Activated naive CD8-positive, alpha-beta T cell treated with anti-CD3 and anti-CD28 coated beads, Interleukin-2, amount 50 U/mL, for 24 hours (primary cell): ENCODE results near the gene RYR2.
"Not testable (repeated sequence)": the region's sequence is repeated elsewhere in the genome, so short reads cannot be mapped to it uniquely, and the experiment has no call there.

Experiments used
- ATAC-seq: fragments of 150-1000 bp; cut with Tn5 transposase; one replicate; pipeline ENCODE4 v1.10.0; 2021
- DNase-seq: peaks from one replicate; pipeline ENCODE4 v3.0.0; 2021
- H3K27ac Mint-ChIP-seq: one replicate; pipeline ENCODE4 v1.8.0; 2021; ENCODE audit warnings: mild to moderate bottlenecking, mixed read lengths
- H3K27me3 Mint-ChIP-seq: one replicate; pipeline ENCODE4 v1.8.0; 2021; ENCODE audit warnings: mixed read lengths
- H3K36me3 Mint-ChIP-seq: one replicate; pipeline ENCODE4 v1.8.0; 2021; ENCODE audit warnings: low read depth, mixed read lengths
- H3K4me1 Mint-ChIP-seq: one replicate; pipeline ENCODE4 v1.8.0; 2021; ENCODE audit warnings: mixed read lengths
- H3K4me3 Mint-ChIP-seq: one replicate; pipeline ENCODE4 v1.8.0; 2021; ENCODE audit warnings: mild to moderate bottlenecking, moderate library complexity, mixed read lengths
- H3K9me3 Mint-ChIP-seq: one replicate; pipeline ENCODE4 v1.8.0; 2021; ENCODE audit warnings: mixed read lengths

RYR2 gene

DNA sequence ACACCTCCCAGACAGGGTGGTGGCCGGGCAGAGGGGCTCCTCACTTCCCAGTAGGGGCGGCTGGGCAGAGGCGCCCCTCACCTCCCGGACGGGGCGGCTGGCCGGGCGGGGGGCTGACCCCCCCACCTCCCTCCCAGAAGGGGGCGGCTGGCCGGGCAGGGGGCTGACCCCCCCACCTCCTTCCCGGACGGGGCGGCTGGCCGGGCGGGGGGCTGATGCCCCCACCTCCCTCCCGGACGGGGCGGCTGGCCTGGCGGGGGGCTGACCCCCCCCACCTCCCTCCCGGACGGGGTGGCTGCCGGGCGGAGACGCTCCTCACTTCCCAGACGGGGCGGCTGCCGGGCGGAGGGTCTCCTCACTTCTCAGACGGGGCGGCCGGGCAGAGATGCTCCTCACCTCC is 85.3 kb downstream of the RYR2 start:
- peaks cover 25% of the 10 kb centered on the region for H3K9me3 Mint-ChIP-seq
- DNase-seq, H3K27me3 Mint-ChIP-seq, H3K36me3 Mint-ChIP-seq, H3K4me3 Mint-ChIP-seq, H3K27ac Mint-ChIP-seq, H3K4me1 Mint-ChIP-seq, ATAC-seq: not testable (repeated sequence)

DNA sequence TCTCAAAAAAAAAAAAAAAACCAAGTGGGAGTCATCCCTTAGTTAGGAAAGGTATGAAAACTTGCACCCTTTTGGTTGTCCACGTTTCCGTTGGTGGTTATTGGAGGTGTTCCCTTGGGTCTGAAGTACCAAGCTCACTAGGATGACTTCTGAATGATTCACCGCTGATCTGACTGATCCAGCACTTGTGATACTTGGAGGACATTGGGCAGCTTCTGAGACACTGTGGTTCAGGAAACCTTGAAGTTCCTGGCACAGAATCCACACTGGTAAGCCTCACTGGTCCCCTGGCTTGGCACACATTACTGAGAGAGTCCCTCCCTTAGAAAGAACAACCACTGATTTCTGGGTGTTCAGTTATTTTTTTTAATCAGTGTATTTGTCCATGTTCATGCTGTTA is 91.9 kb downstream of the RYR2 start:
- no peaks in the 10 kb centered on the region for H3K36me3 Mint-ChIP-seq
- no peak overlapping the region for H3K27ac Mint-ChIP-seq
- DNase-seq (no peak), ATAC-seq (no peak)
- no peaks in the 10 kb centered on the region for H3K27me3 Mint-ChIP-seq
- H3K4me1 Mint-ChIP-seq: no peaks in the 10 kb centered on the region
- no peak overlapping the region for H3K4me3 Mint-ChIP-seq
- H3K9me3 Mint-ChIP-seq: peaks cover 39% of the 10 kb centered on the region

DNA sequence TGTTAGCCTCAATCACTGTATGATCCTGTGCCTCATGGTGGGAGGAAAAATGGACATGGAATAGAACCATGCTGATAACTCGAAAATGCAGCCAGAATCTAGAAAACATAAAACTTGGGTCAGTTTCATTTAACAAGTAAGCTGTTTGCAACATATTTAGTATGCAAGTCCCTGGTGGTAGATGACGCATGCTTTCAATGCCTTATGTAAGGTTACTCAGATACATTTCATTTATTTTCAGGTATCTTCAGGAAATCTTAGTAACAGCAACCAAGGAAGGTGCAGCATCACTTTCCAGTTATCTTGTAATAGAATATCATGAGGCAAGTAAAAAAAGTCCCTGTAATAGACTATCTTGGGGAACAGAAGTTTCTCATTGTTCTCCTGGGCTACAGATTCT is 92.9 kb downstream of the RYR2 start:
- DNase-seq (no peak), ATAC-seq (no peak)
- Mint-ChIP-seq H3K9me3 (peaks cover 35% of the 10 kb centered on the region), H3K27ac (no peak overlapping the region), H3K4me1 (no peaks in the 10 kb centered on the region), H3K36me3 (no peaks in the 10 kb centered on the region), H3K27me3 (no peaks in the 10 kb centered on the region), H3K4me3 (no peak overlapping the region)

DNA sequence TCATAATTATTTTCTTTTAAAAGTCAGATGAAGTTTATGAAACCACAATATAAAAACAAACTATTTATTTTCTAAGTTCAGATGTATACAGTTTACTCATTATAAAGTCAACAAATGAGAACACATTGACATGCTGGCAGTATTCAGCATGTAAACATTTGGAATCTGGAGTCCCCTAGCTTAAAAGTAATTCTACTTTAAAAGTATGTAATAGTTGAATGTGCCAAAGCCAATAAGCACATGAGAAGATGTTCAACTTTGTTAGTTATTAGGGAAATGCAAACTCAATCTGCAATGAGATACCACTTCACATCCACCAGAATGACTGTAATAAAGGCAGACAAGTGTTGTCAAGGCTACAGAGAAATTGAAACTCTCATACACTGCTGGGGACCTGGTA is 96.6 kb downstream of the RYR2 start:
- DNase-seq (no peak), ATAC-seq (no peak)
- peaks cover 9% of the 10 kb centered on the region for H3K9me3 Mint-ChIP-seq
- no peaks in the 10 kb centered on the region for H3K27me3 Mint-ChIP-seq
- H3K4me3 Mint-ChIP-seq: no peak overlapping the region
- H3K4me1 Mint-ChIP-seq: no peaks in the 10 kb centered on the region
- no peaks in the 10 kb centered on the region for H3K36me3 Mint-ChIP-seq
- no peak overlapping the region for H3K27ac Mint-ChIP-seq

DNA sequence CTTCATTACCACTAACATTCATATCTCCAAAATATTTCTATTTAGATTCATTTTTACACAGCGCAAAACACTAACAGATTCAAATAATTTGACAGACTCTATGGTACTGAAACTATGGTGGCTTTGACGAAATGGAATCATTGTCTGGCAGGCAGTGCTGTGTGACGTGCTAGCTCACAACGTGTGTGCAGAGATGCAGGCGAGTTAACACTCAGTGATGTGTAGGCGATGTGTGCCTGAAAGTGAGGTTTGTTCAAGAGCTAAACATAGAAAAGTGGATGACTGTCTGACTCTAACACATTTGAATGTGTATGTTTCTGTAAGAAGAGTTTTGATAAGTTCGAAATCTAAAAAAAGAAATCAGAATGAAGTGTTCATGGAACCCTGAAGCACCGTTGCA is 97.7 kb downstream of the RYR2 start:
- no peak for ATAC-seq
- peaks cover 1% of the 10 kb centered on the region for H3K9me3 Mint-ChIP-seq
- no peak for DNase-seq

DNA sequence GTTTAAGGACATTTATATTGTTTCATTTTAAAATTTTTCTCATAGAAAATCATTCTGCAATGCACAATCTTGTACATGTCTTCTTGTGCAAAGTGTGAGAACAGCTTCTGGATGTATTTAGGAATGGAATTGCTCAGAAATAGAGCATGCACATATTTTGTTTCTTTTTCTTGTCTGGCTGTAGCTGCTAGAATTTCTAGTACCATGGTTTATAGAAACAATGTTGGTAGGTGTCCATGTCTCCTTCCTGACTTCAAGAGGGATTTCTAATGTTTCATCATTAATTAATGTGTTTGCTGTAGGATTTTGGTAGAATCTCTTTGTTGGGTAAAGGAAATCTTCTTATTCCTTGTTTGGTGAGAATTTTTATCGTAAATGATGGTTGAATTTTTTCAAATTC is 99.0 kb downstream of the RYR2 start:
- Mint-ChIP-seq H3K4me3 (no peak overlapping the region), H3K27me3 (no peaks in the 10 kb centered on the region), H3K4me1 (no peaks in the 10 kb centered on the region), H3K36me3 (no peaks in the 10 kb centered on the region), H3K9me3 (peaks cover 3% of the 10 kb centered on the region), H3K27ac (no peak overlapping the region)
- no peak for ATAC-seq
- DNase-seq: no peak

More for the DNA sequence above, 97.7 kb downstream of the RYR2 start:
- Mint-ChIP-seq H3K36me3 (no peaks in the 10 kb centered on the region), H3K4me1 (no peaks in the 10 kb centered on the region), H3K27me3 (no peaks in the 10 kb centered on the region), H3K27ac (no peak overlapping the region), H3K4me3 (no peak overlapping the region)

DNA sequence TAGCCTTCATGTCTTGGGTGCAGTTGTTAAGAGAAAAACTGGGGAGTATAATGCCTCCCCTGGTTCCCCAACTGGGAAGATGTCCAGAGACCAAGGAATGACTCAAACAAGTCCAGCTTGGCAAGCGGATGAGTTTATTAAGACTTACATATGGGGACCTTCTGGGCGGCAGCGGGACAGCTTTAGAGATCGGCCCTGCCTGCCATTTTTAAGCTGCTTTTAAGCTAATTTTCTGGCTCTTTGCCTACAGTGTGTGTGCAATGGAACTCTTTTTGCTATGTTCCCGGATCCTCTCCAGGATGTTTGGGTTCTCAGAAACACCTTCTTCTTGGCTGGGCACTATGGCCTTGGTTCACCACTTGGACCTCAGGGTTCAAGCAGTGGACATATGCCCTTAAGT is 99.5 kb downstream of the RYR2 start:
- Mint-ChIP-seq H3K27ac (no peak overlapping the region), H3K36me3 (no peaks in the 10 kb centered on the region), H3K9me3 (peaks cover 3% of the 10 kb centered on the region), H3K4me1 (no peaks in the 10 kb centered on the region), H3K4me3 (no peak overlapping the region), H3K27me3 (no peaks in the 10 kb centered on the region)
- ATAC-seq (no peak), DNase-seq (no peak)

DNA sequence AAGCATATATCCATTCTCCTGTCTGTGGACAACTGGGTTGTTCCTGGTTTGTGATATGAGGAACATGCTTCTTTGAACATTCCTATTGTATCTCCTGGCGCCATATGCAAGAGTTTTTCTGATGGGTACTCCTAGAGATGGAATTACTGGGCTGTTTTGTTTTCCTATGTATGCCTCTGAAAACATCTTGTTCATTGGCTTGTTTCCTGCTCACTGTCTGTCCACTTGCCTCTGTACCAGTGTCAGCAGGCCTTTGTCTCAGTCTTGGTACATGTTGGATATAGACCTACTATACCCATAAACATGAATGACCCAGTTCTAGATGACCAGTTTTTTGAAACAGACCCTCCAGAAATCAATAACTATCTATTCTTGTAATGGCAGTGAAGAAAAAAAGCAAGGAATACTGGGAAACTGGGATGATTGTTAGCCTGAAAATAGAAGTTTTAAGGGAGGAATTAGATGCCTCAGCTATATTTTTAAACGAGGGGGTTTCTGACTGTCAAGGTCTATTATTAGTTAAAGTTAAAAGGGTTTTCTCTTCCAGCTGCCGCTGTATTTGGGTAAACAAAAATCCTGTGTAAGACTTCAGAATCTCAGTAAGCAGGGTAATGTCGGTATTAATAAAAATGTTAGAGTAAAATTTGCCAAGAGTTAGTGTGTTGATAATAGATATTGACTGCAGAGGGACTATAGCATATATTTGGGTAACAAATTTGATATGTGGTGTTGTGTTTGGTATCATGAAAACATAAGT is 103.6 kb downstream of the RYR2 start:
- H3K4me3 Mint-ChIP-seq: no peak overlapping the region
- H3K4me1 Mint-ChIP-seq: no peaks in the 10 kb centered on the region
- peaks cover 3% of the 10 kb centered on the region for H3K9me3 Mint-ChIP-seq
- DNase-seq (no peak), ATAC-seq (no peak)
- H3K36me3 Mint-ChIP-seq: no peaks in the 10 kb centered on the region
- H3K27ac Mint-ChIP-seq: no peak overlapping the region
- H3K27me3 Mint-ChIP-seq: no peaks in the 10 kb centered on the region

DNA sequence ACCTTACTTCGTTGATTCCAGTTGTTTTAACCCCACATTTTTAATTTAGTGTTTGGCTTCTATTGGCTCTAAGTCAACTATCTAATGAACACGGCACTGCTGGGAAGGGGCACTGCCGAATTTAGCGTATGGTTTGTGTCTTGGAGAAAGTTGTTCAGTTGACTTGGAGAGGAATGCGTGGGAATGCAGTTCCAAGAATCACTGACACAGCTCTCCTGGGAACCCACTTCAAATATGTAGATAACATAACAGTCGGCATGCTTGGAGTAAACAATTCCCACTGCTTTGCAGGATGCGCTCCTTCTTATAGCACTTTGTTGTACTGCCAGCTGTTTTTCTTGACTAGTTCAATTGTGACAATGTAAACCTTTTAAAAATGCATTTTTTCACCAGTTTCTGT is 104.3 kb downstream of the RYR2 start:
- no peak for ATAC-seq
- Mint-ChIP-seq H3K27me3 (no peaks in the 10 kb centered on the region), H3K27ac (no peak overlapping the region), H3K9me3 (peaks cover 3% of the 10 kb centered on the region), H3K4me1 (no peaks in the 10 kb centered on the region), H3K36me3 (no peaks in the 10 kb centered on the region), H3K4me3 (no peak overlapping the region)
- DNase-seq: no peak

DNA sequence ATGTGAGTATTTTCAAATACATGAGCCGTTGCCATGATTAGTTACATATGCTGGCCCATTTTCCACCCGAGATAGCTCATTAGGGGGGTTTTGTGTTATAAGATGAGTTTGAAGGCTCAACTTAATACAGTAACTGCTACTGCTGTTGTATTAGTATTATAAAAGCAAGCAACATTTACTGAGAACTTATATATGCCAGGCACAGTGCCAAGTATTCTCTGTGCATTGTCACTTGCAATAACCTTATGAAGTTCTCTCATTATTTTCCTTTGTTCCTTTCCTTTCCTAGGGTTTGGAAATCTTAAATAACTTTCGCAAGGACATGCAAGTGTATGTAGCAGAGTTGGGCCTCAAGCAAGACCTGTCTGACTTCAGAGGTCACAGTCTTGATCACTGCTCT is 107.9 kb downstream of the RYR2 start:
- no peaks in the 10 kb centered on the region for H3K27me3 Mint-ChIP-seq
- H3K27ac Mint-ChIP-seq: no peak overlapping the region
- DNase-seq (no peak), ATAC-seq (no peak)
- H3K4me1 Mint-ChIP-seq: no peaks in the 10 kb centered on the region
- H3K4me3 Mint-ChIP-seq: no peak overlapping the region
- H3K36me3 Mint-ChIP-seq: no peaks in the 10 kb centered on the region
- H3K9me3 Mint-ChIP-seq: peaks cover 7% of the 10 kb centered on the region

DNA sequence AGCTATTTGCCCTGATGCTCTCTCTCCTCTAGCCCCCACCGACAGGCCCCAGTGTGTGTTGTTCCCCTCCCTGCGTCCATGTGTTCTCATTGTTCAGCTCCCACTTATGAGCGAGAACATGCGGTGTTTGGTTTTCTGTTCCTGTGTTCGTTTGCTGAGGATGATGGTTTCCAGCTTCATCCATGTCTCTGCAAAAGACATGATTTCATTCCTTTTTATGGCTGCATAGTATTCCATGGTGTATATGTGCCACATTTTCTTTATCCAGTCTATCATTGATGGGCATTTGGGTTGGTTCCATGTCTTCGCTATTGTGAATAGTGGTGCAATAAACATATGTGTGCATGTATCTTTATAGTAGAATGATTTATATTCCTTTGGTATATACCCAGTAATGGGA is 110.0 kb downstream of the RYR2 start:
- not testable (repeated sequence) for H3K4me3 Mint-ChIP-seq, H3K36me3 Mint-ChIP-seq, ATAC-seq, H3K27ac Mint-ChIP-seq, H3K27me3 Mint-ChIP-seq, DNase-seq, H3K9me3 Mint-ChIP-seq, H3K4me1 Mint-ChIP-seq

DNA sequence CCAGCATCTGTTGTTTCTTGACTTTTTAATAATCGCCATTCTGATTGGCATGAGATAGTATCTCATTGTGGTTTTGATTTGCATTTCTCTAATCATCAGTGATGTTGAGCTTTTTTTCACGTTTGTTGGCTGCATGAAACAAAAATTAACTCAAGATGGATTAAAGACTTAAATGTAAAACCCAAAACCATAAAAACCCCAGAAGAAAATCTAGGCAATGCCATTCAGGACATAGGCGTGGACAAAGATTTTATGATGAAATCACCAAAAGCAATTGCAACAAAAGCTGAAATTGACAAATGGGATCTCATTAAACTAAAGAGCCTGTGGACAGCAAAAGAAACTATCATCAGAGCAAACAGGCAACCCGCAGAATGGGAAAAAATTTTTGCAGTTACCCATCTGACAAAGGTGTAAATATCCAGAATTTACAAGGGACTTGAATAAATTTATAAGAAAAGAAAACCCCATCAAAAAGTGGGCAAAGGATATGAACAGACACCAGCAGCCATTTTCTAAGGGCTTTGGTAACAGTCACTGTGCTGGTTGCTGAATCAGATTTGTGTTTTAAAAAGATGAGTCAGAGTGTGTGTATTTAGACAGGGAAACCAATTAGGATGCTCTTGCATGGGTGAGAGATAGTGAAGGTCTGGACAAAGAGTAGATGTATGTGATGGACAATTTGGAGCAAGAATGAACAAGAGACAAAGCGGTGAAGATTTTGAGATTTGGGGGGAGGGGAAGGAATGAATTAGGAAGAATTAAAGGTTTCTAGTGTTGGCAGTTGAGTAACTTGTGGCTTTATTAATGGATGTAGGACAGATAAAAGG is 110.7 kb downstream of the RYR2 start:
- no peak overlapping the region for H3K4me3 Mint-ChIP-seq
- no peaks in the 10 kb centered on the region for H3K4me1 Mint-ChIP-seq
- no peaks in the 10 kb centered on the region for H3K36me3 Mint-ChIP-seq
- H3K27ac Mint-ChIP-seq: no peak overlapping the region
- ATAC-seq: no peak
- H3K9me3 Mint-ChIP-seq: peaks cover 4% of the 10 kb centered on the region
- no peak for DNase-seq
- peaks cover 3% of the 10 kb centered on the region for H3K27me3 Mint-ChIP-seq

DNA sequence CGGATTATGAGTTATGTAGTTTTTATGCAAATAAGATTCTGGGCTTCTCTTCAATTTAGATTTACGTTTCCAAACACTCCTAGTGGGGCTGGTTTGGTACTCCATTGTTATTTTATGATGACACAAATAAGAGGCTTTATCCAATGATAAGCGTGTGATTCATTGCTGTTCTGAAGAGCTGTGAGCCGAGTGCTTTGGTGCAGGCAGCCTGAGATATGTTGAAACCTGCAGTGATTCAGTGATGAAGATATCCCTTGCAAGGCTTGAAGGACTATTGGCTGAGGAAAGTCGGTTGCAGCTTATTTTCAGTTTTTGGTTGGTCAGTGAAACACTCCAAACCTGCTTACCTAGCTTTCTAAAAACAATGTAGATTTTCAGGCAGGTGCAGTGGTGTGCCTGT is 112.2 kb downstream of the RYR2 start:
- Mint-ChIP-seq H3K4me3 (no peak overlapping the region), H3K4me1 (no peaks in the 10 kb centered on the region), H3K27ac (no peak overlapping the region), H3K36me3 (no peaks in the 10 kb centered on the region), H3K27me3 (peaks cover 3% of the 10 kb centered on the region), H3K9me3 (peaks cover 4% of the 10 kb centered on the region)
- no peak for DNase-seq
- ATAC-seq: no peak

DNA sequence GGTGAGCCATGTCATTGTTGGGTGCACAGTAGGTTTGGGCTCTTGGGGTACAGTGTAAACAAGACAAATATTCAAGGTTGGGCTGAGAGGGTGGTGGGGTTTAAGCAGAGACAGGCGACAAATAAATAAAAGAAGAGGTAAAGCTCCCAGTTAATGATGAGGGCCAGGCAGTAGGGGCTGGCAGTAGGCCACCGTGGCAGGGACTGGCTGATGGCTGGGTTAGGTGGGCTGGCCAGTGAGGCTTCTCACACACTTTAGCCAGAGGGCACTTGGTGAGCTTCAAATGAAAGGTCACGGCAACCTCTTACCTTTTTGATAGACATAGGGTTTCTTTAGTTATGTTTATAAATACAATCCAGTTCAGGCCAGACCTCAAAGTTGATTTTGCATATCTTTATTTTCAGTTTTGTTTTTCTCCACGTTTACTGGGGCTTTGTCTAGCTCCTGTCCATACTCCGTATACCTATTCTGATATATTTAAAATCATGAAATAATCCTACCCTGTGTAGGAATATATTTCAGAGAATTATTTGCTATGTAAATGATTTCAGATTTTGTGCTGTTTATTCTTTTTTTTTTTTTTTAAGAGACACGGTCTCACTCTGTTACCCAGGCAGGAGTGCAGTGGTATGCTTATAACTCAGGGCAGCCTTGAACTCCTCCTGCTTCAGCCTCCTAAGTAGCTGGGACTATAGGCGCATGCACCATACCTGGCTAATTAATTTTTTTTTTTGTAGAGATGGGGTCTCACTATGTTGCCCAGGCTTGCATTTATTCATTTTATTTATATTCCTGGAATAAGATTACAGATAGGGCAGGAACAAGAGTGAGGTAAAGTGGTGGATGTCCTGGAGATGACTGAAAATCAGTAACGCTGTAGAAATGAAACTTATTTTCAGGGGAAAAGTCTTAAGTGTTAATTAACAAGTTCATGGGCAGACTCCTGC is 122.7 kb downstream of the RYR2 start:
- DNase-seq (no peak), ATAC-seq (no peak)
- no peaks in the 10 kb centered on the region for H3K36me3 Mint-ChIP-seq
- no peaks in the 10 kb centered on the region for H3K9me3 Mint-ChIP-seq
- H3K4me1 Mint-ChIP-seq: no peaks in the 10 kb centered on the region
- peaks cover 2% of the 10 kb centered on the region for H3K27me3 Mint-ChIP-seq
- no peak overlapping the region for H3K4me3 Mint-ChIP-seq
- no peak overlapping the region for H3K27ac Mint-ChIP-seq
